HG03097 (cell line): Measurements from ENCODE around the gene PAPOLA.

Experiments used
- ATAC-seq: cut with Tn5 transposase; IDR thresholded peaks from one replicate; pipeline ENCODE4 v1.9.1; 2021; ENCODE audit not compliant: unreplicated experiment, low FRiP score

The PAPOLA gene

GRCh38 chr14:96554315-96554910 is 52.2 kb downstream of the PAPOLA start:
- no peak for ATAC-seq

DNA sequence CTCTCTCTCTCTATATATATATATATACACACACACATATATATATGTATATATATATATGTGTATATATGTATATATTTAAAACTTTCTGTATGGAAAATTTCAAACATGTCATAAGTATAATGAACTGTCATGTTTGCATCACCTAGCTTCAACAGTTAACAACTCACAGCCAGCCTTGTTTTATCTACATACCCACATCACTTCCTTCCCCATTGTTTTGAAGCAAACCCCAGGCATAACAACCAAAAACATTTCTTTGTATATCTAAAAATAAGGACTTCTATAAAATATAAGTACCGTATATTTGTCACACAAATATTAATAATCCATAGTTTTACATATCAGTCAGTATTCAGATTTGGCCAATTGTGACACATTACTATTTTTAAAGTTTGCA is 57.4 kb downstream of the PAPOLA start:
- ATAC-seq: no peak

DNA sequence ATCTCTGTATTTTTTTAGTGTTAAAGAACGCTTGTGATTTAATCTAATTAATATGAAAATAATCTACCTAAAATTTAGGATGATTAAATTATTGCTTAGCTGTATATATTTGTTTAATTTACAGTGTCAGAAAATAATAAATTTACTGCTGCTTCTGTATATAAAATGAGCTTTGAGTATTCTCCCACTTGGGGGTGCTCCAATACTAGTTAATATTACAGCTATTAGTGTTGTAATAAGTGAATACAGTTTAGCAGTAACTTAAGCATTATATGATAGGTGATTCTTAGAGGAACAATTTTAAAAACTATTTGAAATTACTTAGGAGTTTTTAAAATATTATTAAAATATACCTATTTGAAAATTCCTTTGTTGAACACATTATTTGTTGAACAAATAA is 62.2 kb downstream of the PAPOLA start:
- ATAC-seq: no peak

- no peak for ATAC-seq
These were observed 63.6 kb downstream of the PAPOLA start for GRCh38 chr14:96565811-96566210.

GRCh38 chr14:96567289-96567899 is 65.2 kb downstream of the PAPOLA start:
- peak; percentile 54 for ATAC-seq

DNA sequence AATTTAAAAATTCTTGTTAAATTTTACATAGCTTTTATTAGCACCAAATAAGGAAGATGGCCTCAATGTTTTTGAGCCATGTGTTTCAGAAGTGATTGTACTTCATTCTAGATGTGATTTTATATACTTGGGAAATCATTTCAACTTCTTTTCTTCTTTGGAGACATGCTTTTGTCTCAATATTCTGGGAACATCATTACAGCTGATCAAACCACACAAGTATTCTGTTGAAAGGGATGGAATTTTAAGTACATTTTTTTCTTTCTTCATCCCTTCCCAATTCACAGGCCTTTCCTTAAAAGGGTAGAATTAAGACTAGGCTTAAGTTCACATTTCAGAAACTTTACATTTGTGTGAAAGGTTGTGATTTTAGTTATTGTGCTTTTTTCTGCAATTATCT is 66.4 kb downstream of the PAPOLA start:
- no peak for ATAC-seq

- ATAC-seq: no peak
These were observed 69.1 kb downstream of the PAPOLA start for GRCh38 chr14:96571311-96571710.

DNA sequence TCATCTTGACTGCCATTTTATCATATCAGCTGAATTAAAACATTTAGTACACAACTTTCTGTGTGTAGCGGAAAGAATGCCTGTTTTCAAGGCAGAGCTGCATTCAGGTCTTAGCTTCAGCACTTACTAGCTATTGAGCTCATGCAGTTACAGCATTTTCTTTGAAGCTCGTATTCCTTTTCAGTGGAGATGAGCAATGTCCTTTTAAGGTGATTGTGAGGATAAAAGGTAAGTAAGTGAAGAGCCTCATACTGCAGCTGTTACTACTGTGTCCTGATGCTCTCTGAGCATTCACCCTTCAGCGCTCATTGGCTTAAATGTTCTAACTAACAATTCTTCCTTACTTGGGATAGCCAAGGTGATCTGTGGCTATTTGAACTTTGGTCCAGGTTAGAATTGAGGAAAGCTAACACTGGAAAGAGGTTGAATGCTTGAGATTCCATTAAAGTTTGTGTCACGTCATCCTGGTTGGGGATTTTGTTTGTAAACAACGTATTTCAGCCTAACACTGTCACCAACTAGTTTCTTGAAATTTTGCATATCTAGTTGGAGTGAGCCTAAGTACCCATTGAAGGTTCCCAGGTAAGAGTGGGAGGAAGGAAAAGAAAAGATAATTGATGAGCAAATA is 71.4 kb downstream of the PAPOLA start:
- no peak for ATAC-seq

DNA sequence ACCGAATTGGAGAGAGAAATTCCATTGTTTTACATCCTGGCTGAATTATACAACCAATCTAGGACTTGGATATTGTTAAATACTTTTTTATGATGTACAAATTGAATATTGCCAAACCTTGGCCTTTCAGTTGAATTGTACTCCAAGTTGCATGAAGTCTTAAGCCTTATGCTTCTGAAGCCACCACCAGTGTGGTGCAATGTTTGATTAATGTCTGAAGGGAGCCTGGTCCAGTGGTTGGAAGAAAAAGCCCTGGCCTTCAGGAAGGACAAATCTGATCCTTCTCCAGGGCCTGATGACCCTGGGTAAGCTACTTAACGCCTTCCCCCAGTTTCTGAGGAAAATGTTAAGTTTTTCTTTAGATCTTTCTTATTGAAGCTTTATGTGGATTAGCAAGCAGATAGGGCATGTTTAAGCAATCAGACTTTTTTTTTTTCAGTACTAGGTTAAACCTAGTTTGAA is 72.0 kb downstream of the PAPOLA start:
- no peak for ATAC-seq

- no peak for ATAC-seq
These were observed 72.8 kb downstream of the PAPOLA start for GRCh38 chr14:96574633-96575632.

- ATAC-seq: no peak
These were observed 74.2 kb downstream of the PAPOLA start for GRCh38 chr14:96576359-96576758.

- no peak for ATAC-seq
These were observed 74.8 kb downstream of the PAPOLA start for GRCh38 chr14:96576937-96577336.

DNA sequence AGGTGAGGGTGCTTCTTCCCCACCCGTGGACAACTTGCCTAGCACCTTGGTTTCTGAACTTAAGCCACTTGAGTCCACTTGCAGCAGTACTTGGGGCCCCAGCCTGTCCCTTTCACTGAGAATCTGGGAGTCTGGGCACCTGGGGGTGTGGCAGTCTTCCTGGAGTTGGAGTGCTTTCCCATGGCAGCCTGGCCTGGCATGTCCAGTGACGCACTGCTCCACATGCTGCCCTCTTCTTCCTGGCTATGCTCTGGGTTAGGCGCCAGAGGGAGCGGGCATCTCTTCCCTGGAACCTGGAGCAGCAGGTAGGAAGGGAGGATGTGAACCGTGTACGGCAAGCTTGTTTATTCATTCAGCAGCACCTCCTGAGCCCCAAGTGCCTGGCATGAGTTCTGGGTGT is 76.4 kb downstream of the PAPOLA start:
- no peak for ATAC-seq

DNA sequence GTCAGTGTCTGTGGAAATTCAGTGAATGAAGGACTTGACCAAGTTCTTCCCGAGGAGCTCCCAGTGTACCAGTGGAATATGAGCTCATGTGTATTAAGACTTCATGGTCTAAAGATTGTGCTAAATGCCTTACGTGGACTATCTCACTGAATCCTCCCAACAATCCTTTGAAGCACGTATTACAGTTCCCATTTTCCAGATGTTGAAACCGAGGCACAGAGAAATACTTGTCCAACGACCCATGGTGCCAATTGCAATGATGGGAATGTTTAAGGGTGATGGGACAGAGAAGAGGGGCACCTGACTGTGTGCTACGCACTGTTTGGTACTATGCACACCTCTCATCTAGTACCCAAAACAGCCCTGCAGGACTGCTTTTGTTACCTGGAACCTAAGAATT is 77.2 kb downstream of the PAPOLA start:
- ATAC-seq: no peak

- ATAC-seq: no peak
These were observed 77.7 kb downstream of the PAPOLA start for GRCh38 chr14:96579855-96580254.

- no peak for ATAC-seq
These were observed 78.4 kb downstream of the PAPOLA start for GRCh38 chr14:96580566-96580965.

DNA sequence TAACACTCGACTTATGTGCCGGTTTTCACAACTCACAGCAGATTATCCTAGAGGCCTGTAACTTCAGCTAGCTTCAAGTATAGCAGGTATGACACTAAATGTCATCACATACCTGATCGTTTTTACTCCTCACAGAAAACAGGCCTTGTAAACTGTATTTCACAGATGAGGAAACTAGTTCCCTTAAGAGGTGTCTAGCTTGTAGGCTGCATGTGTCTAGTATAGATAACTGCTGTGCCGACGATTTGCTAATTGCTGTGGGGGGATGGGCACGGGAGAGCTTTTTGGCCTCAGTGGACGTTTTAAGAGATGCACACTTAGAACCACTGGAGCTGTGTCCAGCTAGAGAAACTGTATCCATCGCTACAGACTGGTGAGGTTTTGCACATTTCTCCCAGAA is 78.8 kb downstream of the PAPOLA start:
- no peak for ATAC-seq

- no peak for ATAC-seq
These were observed 79.7 kb downstream of the PAPOLA start for GRCh38 chr14:96581902-96582301.

- ATAC-seq: no peak
These were observed 80.3 kb downstream of the PAPOLA start for GRCh38 chr14:96582411-96582961.

- ATAC-seq: no peak
These were observed 80.8 kb downstream of the PAPOLA start for GRCh38 chr14:96582995-96583394.

GRCh38 chr14:96583569-96584041 is 81.4 kb downstream of the PAPOLA start:
- ATAC-seq: no peak
